ENCODE data around the gene PDX1.
"Not testable (repeated sequence)": the region's sequence is repeated elsewhere in the genome, so short reads cannot be mapped to it uniquely, and the experiment has no call there.

Gene PDX1

DNA sequence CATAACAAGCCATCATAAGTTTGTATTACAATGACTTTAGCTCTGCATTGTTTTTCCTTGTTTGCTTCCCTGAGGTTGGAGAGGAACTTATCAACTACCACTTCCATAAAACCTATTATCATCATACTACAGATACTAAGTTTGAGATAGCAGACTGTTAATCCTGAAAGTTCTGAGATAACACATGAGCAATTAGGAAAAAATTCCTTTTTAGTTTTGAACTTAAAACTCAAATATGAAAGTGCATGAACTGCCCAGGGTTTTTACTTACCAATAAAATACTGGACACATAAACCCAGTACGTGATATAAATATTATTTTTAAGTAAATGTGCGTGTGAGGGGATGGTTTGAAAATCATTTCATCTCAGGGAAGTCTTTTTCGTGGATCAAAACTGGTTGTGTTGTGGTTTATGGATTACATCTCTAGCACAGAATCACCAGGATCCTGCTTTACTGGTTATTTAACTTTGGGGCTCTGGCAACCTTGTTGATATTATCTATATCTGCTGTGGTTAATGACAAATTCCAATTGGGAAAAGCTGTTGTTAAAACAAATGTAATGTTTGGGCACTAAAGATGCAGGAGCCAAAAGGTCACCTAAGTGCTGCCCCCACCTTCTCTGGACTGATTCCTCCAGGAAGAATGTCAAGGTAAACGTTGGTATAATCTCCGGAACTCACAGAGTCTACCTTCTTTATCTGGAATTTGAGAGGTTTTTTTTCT lies 36.9 kb downstream of the PDX1 start:
- no peak for DNase-seq (ENCODE audit: low spot score)

DNA sequence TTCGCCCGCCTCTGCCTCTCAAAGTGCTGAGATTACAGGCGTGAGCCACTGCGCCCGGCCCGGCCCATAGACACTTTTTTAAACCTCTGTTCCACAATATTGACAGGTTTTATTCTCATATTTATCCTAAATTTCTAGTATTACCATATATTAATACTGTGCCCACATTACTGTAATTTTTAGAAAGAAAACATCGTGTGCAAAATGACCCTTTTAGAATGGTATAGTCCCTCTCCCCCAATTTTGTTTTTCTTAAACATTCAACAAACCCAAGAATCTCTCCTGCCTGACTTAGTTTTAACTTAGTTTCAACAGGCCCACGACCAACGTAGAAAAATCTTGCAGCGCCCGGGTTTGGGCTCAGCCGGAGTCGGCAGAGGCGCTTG lies 40.2 kb downstream of the PDX1 start:
- DNase-seq (ENCODE audit: low spot score): no peak

DNA sequence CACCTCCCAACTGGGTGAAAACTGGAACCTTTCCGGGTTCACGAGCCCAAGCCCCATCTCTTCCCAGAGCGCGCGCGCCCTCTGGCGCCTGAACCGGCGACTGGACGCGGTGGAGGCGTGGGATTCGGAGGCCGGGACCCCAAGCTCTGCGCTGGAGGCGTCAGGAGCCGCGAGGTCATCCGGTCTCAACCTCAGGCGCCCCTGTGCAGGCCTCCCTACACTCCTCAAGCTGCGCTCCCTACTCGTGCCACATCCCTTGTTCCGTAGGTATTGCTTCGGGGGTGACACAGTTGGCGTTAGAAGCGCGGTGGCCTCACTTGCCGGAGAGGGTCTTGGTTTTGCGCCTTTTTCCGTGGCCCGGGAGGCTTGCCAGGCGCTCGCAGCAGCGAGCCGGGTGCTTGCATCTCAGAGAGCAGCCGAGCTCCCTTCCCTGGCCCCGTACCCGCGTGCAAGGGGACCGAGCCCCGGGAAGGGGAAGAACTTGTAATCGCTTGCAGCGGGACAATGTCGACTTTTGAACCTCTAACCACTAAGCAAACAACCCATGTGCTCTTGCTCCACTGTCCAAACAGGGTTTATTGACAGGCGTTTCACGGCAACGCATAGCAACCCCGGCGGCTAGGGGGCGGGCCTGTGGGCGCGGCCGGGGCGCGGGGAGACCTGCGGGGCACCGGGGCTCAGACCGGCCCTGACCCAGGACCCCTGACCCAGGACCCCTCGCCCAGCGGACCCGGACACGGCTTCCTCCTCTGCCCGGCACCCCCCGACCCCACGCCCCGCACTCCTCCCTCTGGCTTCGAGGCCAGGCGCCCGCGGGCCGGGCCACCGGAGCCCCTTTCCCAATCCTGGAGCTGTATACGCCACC lies 40.8 kb downstream of the PDX1 start:
- DNase-seq (ENCODE audit: low spot score): peak; percentile 90

DNA sequence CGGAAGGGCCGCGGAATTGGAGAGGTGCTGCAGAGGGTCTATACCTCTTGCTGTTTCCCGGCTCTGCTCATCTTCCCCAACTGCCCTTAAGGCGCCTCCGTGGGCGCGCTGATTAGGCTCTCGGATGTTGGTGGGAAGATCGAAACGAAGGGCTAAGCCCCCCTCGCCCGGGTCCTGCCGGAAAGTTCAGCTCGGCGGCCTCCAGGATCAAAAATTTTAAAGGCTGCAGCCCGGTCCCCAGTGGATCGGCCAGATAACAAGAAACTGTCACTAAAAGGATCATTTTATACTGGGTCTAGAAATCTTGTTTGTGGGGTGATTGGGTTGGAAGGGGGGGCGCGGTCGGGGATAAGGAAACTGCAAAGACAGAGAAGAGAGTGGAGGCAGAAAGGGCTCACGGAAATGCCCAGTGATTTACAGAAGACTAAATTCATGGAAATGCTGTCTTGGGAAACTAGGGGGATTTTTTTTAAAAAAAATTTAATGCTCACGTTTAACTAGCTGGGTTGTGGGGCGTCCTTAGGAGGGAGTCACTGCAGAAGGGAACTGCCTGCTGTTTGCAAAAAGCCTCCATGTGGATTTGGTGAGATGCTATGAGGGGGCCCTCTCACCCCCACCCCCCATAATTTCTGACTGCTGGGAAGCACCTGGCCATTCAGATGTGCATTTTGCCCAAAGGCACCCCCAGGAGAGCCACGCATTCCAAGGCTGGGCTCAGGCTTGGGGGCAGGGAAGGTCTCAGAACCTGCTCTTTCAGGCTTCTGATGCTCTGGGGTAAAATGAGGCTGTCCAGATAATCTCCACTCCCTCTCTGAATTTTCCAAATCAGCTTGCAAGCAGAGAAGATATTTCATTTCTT lies 41.7 kb downstream of the PDX1 start:
- DNase-seq (ENCODE audit: low spot score): no peak

DNA sequence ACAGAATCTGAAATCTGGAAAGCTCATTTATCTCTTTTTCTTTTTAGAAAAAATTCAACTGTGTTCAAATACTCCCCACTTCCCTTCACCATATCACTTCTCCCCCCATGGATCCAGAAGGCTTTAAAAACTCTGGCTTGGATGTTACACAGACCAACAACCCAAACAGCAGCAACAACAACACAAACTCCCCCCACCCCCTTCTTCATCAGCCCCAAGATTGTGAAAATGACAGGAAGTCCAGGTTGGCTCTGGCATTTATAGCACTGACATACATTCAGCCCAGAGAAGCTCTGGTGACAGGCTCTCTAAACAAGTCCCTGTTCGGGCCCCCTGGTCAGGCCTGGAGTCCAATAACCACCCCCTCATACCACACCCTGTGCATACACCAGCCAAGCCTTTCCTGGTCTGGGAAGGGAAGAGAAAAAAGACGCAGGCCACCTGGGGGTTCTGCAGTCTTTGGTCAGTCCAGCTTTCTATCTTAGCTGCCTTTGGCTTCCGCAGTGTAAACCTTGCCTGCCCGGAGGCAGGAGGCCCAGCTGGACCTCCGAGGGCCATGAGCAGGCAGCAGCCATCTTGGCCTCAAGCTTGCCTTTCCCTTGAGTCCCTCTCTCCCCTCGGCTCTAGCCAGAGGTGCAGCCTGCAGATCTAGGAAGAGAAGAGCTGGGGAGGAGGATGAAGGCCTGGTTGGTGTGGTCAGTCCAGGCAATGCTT lies 42.5 kb downstream of the PDX1 start:
- DNase-seq (ENCODE audit: low spot score): peak; percentile 62

- no peak for DNase-seq (ENCODE audit: low spot score)
These were observed 43.2 kb downstream of the PDX1 start for GRCh38 chr13:27962982-27963381.

GRCh38 chr13:27963491-27963890 lies 43.7 kb downstream of the PDX1 start:
- DNase-seq (ENCODE audit: low spot score): no peak

- DNase-seq (ENCODE audit: low spot score): not testable (repeated sequence)
These were observed 44.4 kb downstream of the PDX1 start for GRCh38 chr13:27964206-27964605.

GRCh38 chr13:27964741-27965323 lies 45.0 kb downstream of the PDX1 start:
- DNase-seq (ENCODE audit: low spot score): no peak

GRCh38 chr13:27965343-27965739 lies 45.5 kb downstream of the PDX1 start:
- DNase-seq (ENCODE audit: low spot score): no peak

GRCh38 chr13:27965740-27966640 lies 46.2 kb downstream of the PDX1 start:
- DNase-seq (ENCODE audit: low spot score): no peak

GRCh38 chr13:27966641-27967202 lies 46.9 kb downstream of the PDX1 start:
- DNase-seq (ENCODE audit: low spot score): no peak

- no peak for DNase-seq (ENCODE audit: low spot score)
These were observed 47.5 kb downstream of the PDX1 start for GRCh38 chr13:27967203-27967735.

DNA sequence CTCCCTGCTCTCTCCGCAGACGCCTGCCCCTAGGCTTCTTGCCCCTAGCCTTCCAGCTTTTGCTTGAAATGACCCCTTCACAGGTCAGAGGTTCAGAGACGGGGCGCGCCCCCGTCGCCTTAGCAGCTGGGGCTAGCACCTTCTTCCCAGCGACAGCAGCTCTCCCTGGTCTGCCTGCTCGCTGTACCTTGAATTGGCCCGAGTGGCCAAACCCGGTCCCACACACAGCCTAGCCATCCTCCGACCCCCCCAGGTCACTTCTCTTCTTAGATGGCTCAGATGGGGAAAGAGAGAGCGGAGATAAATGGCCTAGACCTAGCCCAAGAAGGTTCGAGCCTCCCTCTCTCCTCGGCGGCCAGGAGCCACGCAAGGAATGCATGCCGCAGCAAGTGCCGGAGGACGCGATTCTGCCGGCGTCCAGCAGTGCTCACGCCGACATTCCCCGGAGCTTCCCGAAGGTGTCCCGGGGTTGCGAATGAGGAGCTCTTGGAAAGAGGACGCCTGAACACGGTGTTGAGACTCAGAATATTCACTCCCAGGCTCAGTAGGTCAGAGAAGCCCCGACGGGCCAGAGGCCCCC lies 48.0 kb downstream of the PDX1 start:
- DNase-seq (ENCODE audit: low spot score): peak; percentile 52

GRCh38 chr13:27968316-27969081 lies 48.7 kb downstream of the PDX1 start:
- peak; percentile 65 for DNase-seq (ENCODE audit: low spot score)

- peak; percentile 59 for DNase-seq (ENCODE audit: low spot score)
These were observed 49.5 kb downstream of the PDX1 start, which contains the start of gene CDX2 for GRCh38 chr13:27969082-27969865. CDX2 (minus strand) TSS chr13:27969315; CDS start chr13:27969006, 309 bp downstream.

DNA sequence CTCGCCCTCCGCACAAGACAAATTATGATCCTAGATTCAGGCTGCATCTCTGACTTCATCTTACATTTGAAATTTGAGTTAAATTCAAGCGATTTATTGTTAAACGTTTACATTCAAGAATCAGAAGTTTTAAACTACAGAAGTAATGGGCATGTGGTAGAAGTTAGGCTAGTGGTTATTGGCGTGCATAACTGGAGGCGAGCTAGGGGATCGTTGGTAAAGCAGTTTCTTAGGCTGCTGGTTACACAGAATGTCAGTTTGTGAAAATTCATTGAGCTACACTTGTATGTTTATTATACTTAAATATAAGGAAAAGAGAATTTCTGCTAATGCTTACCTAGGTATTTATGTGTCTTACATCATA lies 50.0 kb downstream of the PDX1 start:
- no peak for DNase-seq (ENCODE audit: low spot score)

Measured in HuH-7.5 (cell line).